NB4 (cell line): ENCODE data around the gene NT5DC3.

ENCODE experiments used
- MYC ChIP-seq: IDR thresholded peaks from 2 replicates; pipeline ENCODE4 v1.6.1; 2011; ENCODE audit warnings: low read depth, low read length
- TF ChIP-seq, protein P1 (sequence below): IDR thresholded peaks from one replicate; pipeline ENCODE4 v1.5.1; 2012; ENCODE audit warnings: low read depth, low read length

DNA sequence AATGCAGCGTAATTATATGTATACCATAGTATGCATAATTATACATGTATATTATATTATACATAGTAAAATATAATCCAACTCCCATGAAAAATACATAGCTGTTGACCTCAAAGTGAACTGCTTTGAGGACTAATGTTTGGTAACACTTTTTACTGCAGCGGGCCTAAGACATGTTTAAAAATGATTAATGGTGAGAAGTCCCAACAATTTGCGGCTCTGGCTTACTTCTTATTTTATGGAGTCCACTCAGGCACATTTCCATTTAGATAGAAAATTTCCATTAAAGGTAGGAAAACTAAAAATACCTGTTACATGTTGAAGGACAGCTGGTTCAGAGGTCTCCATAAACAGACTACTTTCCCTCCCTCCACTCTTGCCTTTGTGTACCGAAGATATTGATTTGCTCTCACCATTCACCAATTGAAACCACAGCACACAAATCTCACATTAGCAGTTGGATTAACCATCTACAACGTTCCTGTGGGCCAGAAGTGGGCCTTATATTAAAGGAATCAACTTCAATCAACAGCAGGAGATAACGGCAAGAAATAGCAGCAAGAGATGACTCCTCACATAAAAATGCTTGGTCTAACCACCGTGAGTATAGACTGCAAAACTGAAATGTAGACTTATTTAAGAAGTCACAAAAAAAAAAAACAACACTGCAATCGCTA lies 14.1 kb upstream of the NT5DC3 start:
- no peak for TF ChIP-seq MYC
- TF ChIP-seq, protein P1, sequence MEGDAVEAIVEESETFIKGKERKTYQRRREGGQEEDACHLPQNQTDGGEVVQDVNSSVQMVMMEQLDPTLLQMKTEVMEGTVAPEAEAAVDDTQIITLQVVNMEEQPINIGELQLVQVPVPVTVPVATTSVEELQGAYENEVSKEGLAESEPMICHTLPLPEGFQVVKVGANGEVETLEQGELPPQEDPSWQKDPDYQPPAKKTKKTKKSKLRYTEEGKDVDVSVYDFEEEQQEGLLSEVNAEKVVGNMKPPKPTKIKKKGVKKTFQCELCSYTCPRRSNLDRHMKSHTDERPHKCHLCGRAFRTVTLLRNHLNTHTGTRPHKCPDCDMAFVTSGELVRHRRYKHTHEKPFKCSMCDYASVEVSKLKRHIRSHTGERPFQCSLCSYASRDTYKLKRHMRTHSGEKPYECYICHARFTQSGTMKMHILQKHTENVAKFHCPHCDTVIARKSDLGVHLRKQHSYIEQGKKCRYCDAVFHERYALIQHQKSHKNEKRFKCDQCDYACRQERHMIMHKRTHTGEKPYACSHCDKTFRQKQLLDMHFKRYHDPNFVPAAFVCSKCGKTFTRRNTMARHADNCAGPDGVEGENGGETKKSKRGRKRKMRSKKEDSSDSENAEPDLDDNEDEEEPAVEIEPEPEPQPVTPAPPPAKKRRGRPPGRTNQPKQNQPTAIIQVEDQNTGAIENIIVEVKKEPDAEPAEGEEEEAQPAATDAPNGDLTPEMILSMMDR: no peak
